ENCODE results near the gene MTARC2. TPM values are rescaled to one million over a fixed set of nuclear protein-coding genes. Genes with fewer than 3 reads are reported as not detected.

MTARC2 gene
- total RNA-seq, 1 experiment from 2014 or later: 15.2 TPM

DNA sequence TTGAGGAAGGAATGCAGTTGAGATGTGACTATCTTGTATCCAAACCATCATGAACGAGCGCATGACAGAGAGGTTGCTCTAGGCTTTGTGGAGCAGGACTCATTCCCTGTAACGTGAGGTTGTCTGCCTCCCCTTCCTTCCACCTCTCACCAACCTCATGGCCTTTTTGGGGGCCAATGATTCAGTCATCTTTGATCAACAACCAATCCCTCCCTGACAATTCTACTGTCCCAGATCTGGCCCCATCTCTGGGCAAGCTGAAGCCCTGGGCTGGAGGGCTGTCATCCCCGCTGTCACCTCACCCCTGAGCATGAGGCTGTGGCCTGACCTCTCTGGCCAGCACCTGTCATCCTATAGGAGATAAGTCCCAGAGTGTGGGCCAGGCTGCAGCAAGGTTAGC is 58.3 kb downstream of the MTARC2 start (continued):
- TF ChIP-seq, protein P1, sequence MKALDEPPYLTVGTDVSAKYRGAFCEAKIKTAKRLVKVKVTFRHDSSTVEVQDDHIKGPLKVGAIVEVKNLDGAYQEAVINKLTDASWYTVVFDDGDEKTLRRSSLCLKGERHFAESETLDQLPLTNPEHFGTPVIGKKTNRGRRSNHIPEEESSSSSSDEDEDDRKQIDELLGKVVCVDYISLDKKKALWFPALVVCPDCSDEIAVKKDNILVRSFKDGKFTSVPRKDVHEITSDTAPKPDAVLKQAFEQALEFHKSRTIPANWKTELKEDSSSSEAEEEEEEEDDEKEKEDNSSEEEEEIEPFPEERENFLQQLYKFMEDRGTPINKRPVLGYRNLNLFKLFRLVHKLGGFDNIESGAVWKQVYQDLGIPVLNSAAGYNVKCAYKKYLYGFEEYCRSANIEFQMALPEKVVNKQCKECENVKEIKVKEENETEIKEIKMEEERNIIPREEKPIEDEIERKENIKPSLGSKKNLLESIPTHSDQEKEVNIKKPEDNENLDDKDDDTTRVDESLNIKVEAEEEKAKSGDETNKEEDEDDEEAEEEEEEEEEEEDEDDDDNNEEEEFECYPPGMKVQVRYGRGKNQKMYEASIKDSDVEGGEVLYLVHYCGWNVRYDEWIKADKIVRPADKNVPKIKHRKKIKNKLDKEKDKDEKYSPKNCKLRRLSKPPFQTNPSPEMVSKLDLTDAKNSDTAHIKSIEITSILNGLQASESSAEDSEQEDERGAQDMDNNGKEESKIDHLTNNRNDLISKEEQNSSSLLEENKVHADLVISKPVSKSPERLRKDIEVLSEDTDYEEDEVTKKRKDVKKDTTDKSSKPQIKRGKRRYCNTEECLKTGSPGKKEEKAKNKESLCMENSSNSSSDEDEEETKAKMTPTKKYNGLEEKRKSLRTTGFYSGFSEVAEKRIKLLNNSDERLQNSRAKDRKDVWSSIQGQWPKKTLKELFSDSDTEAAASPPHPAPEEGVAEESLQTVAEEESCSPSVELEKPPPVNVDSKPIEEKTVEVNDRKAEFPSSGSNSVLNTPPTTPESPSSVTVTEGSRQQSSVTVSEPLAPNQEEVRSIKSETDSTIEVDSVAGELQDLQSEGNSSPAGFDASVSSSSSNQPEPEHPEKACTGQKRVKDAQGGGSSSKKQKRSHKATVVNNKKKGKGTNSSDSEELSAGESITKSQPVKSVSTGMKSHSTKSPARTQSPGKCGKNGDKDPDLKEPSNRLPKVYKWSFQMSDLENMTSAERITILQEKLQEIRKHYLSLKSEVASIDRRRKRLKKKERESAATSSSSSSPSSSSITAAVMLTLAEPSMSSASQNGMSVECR (CRISPR knock-in tag; IDR thresholded peaks at IDR 0.05; ENCODE audit: borderline replicate concordance): no peak
- TF ChIP-seq NFYB (CRISPR knock-in tag; conservative IDR thresholded peaks at IDR 0.05; ENCODE audit: low read depth) (no peak), TCF7 (CRISPR knock-in tag; IDR thresholded peaks at IDR 0.05; ENCODE audit: low read depth) (no peak)

DNA sequence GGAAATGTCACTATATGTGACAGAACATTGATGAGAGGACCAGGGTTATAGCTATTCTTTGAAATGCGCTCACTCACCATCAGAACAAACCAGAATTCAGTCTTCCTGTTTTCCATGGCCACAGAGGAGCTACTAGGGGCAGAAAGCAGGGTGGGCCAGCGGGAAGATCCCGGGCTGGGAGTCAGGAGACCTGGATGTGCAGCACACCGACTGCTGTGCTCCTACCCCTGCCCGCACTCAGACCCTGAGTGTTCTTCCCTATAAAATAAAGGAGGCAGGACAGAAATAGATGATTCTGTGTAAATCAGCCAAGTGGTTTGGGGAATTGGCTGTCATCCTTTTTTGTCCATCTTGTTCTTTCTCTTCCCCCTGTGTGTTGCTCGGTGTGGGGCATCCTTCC is 59.6 kb downstream of the MTARC2 start:
- POLR2A ChIA-PET: no interaction called here

More for the DNA sequence above, 59.6 kb downstream of the MTARC2 start:
- CTCF ChIA-PET: interaction anchor here (1.2 kb wide), 1 partner anchor 75 kb away, joined by 3 read pairs; no protein-coding TSS in a partner anchor
- Mint-ChIP-seq H3K27me3 (ENCODE audit: low read depth) (no peaks in the 10 kb centered on the region), H3K36me3 (peaks cover 21% of the 10 kb centered on the region), H3K9me3 (no peaks in the 10 kb centered on the region), H3K27ac (no peak overlapping the region), H3K4me3 (no peak overlapping the region), H3K4me1 (peaks cover 20% of the 10 kb centered on the region)
- no peak for DNase-seq (ENCODE audit: low spot score)
- TF ChIP-seq, protein P1 (CRISPR knock-in tag; IDR thresholded peaks at IDR 0.05; ENCODE audit: borderline replicate concordance): no peak
- TF ChIP-seq, protein P2, sequence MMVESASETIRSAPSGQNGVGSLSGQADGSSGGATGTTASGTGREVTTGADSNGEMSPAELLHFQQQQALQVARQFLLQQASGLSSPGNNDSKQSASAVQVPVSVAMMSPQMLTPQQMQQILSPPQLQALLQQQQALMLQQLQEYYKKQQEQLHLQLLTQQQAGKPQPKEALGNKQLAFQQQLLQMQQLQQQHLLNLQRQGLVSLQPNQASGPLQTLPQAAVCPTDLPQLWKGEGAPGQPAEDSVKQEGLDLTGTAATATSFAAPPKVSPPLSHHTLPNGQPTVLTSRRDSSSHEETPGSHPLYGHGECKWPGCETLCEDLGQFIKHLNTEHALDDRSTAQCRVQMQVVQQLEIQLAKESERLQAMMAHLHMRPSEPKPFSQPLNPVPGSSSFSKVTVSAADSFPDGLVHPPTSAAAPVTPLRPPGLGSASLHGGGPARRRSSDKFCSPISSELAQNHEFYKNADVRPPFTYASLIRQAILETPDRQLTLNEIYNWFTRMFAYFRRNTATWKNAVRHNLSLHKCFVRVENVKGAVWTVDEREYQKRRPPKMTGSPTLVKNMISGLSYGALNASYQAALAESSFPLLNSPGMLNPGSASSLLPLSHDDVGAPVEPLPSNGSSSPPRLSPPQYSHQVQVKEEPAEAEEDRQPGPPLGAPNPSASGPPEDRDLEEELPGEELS (CRISPR knock-in tag; IDR thresholded peaks at IDR 0.05): no peak
- TF ChIP-seq, protein P3, sequence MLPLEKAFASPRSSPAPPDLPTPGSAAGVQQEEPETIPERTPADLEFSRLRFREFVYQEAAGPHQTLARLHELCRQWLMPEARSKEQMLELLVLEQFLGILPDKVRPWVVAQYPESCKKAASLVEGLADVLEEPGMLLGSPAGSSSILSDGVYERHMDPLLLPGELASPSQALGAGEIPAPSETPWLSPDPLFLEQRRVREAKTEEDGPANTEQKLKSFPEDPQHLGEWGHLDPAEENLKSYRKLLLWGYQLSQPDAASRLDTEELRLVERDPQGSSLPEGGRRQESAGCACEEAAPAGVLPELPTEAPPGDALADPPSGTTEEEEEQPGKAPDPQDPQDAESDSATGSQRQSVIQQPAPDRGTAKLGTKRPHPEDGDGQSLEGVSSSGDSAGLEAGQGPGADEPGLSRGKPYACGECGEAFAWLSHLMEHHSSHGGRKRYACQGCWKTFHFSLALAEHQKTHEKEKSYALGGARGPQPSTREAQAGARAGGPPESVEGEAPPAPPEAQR (CRISPR knock-in tag; IDR thresholded peaks at IDR 0.05): no peak
- no peak for TF ChIP-seq SMAD3 (CRISPR knock-in tag; IDR thresholded peaks at IDR 0.05; ENCODE audit: borderline replicate concordance)
- TF ChIP-seq, protein P4, sequence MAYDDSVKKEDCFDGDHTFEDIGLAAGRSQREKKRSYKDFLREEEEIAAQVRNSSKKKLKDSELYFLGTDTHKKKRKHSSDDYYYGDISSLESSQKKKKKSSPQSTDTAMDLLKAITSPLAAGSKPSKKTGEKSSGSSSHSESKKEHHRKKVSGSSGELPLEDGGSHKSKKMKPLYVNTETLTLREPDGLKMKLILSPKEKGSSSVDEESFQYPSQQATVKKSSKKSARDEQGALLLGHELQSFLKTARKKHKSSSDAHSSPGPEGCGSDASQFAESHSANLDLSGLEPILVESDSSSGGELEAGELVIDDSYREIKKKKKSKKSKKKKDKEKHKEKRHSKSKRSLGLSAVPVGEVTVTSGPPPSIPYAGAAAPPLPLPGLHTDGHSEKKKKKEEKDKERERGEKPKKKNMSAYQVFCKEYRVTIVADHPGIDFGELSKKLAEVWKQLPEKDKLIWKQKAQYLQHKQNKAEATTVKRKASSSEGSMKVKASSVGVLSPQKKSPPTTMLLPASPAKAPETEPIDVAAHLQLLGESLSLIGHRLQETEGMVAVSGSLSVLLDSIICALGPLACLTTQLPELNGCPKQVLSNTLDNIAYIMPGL (CRISPR knock-in tag; IDR thresholded peaks at IDR 0.05): no peak
- no peak for TF ChIP-seq ETV6 (CRISPR knock-in tag; IDR thresholded peaks at IDR 0.05)
- TF ChIP-seq NFYB (CRISPR knock-in tag; conservative IDR thresholded peaks at IDR 0.05; ENCODE audit: low read depth): no peak
- TF ChIP-seq, protein P5, sequence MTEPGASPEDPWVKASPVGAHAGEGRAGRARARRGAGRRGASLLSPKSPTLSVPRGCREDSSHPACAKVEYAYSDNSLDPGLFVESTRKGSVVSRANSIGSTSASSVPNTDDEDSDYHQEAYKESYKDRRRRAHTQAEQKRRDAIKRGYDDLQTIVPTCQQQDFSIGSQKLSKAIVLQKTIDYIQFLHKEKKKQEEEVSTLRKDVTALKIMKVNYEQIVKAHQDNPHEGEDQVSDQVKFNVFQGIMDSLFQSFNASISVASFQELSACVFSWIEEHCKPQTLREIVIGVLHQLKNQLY (CRISPR knock-in tag; IDR thresholded peaks at IDR 0.05): no peak
- TF ChIP-seq RORB (CRISPR knock-in tag; IDR thresholded peaks at IDR 0.05): no peak
- TF ChIP-seq ZNF219 (CRISPR knock-in tag; IDR thresholded peaks at IDR 0.05; ENCODE audit: borderline replicate concordance): no peak
- no peak for TF ChIP-seq NFE2L1 (CRISPR knock-in tag; IDR thresholded peaks at IDR 0.05)
- TF ChIP-seq, protein P6, sequence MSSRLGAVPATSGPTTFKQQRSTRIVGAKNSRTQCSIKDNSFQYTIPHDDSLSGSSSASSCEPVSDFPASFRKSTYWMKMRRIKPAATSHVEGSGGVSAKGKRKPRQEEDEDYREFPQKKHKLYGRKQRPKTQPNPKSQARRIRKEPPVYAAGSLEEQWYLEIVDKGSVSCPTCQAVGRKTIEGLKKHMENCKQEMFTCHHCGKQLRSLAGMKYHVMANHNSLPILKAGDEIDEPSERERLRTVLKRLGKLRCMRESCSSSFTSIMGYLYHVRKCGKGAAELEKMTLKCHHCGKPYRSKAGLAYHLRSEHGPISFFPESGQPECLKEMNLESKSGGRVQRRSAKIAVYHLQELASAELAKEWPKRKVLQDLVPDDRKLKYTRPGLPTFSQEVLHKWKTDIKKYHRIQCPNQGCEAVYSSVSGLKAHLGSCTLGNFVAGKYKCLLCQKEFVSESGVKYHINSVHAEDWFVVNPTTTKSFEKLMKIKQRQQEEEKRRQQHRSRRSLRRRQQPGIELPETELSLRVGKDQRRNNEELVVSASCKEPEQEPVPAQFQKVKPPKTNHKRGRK (CRISPR knock-in tag; IDR thresholded peaks at IDR 0.05; ENCODE audit: borderline replicate concordance): no peak
- no peak for TF ChIP-seq ZBTB21 (CRISPR knock-in tag; IDR thresholded peaks at IDR 0.05; ENCODE audit: borderline replicate concordance)
- no peak for TF ChIP-seq JUN (CRISPR knock-in tag; IDR thresholded peaks at IDR 0.05)
- ATAC-seq: no peak
